GM21528 (cell line): Measurements from ENCODE around the gene LRBA.

Source experiments
- ATAC-seq: cut with Tn5 transposase; IDR thresholded peaks from one replicate; pipeline ENCODE4 v1.9.1; 2021; ENCODE audit warnings: mild to moderate bottlenecking, moderate library complexity; ENCODE audit not compliant: unreplicated experiment, low FRiP score

LRBA gene

GRCh38 chr4:150890246-150890645, 124.8 kb downstream of the LRBA start:
- ATAC-seq = no peak

GRCh38 chr4:150889306-150889705, 125.8 kb downstream of the LRBA start:
- ATAC-seq = no peak

GRCh38 chr4:150888625-150889024, 126.5 kb downstream of the LRBA start:
- no peak for ATAC-seq

GRCh38 chr4:150888217-150888616, 126.9 kb downstream of the LRBA start:
- no peak for ATAC-seq

- ATAC-seq = no peak
Measured at GRCh38 chr4:150886597-150886996, 128.5 kb downstream of the LRBA start.

- ATAC-seq = no peak
Measured at GRCh38 chr4:150884625-150885024, 130.5 kb downstream of the LRBA start.

- no peak for ATAC-seq
Measured at GRCh38 chr4:150875367-150875766, 139.7 kb downstream of the LRBA start.

- no peak for ATAC-seq
Measured at GRCh38 chr4:150874338-150875226, 140.5 kb downstream of the LRBA start.

GRCh38 chr4:150867148-150867547, 147.9 kb downstream of the LRBA start:
- peak; percentile 82 for ATAC-seq

GRCh38 chr4:150863456-150863855, 151.6 kb downstream of the LRBA start:
- ATAC-seq = no peak

GRCh38 chr4:150862829-150863228, 152.3 kb downstream of the LRBA start:
- no peak for ATAC-seq

GRCh38 chr4:150859453-150859852, 155.6 kb downstream of the LRBA start:
- ATAC-seq = no peak

- ATAC-seq = no peak
Measured at GRCh38 chr4:150855981-150856510, 159.0 kb downstream of the LRBA start.

- no peak for ATAC-seq
Measured at GRCh38 chr4:150854600-150854999, 160.5 kb downstream of the LRBA start.

- ATAC-seq = no peak
Measured at GRCh38 chr4:150853882-150854281, 161.2 kb downstream of the LRBA start.

GRCh38 chr4:150852216-150852615, 162.9 kb downstream of the LRBA start:
- no peak for ATAC-seq

GRCh38 chr4:150849016-150849415, 166.1 kb downstream of the LRBA start:
- ATAC-seq = no peak

GRCh38 chr4:150828159-150828558, 186.9 kb downstream of the LRBA start:
- ATAC-seq = peak; percentile 95

- no peak for ATAC-seq
Measured at GRCh38 chr4:150827226-150827625, 187.9 kb downstream of the LRBA start.

- no peak for ATAC-seq
Measured at GRCh38 chr4:150826306-150826705, 188.8 kb downstream of the LRBA start.

- no peak for ATAC-seq
Measured at GRCh38 chr4:150822407-150822806, 192.7 kb downstream of the LRBA start.

- ATAC-seq = no peak
Measured at GRCh38 chr4:150821641-150822040, 193.4 kb downstream of the LRBA start.
